ENCODE measurements around the gene DOCK2. TPM values are rescaled to one million over a fixed set of nuclear protein-coding genes. Genes with fewer than 3 reads are reported as not detected.

DOCK2 gene
- total RNA-seq, 2 experiments from 2014 or later = 248 to 270 TPM

DNA sequence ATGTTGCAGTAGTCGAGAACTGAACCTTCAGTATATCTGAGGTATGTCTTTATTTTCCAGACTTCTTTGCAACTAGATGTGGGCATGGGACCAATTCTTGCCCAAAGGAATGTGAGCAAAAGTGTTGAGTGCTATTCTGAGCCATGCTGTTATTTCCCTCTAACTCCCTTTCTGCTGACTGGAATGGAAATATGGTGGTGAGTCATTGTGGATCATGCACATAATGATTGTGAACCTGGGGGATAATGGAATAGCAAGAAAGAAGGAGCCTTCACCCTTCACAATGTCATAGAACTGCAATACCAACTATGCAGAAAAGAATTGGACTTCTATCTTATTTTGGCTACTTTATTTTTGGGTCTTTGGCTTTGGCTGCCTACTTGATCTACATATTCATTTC is 10.3 kb upstream of the DOCK2 start:
- no peak for DNase-seq
- CTCF ChIA-PET = no interaction called here
- H3K9me3 Mint-ChIP-seq = peaks cover 7% of the 10 kb centered on the region
- H3K27me3 Mint-ChIP-seq = peaks cover 24% of the 10 kb centered on the region
- no peak overlapping the region for H3K27ac Mint-ChIP-seq
- POLR2A ChIA-PET = no interaction called here
- H3K4me3 Mint-ChIP-seq = no peak overlapping the region
- H3K4me1 Mint-ChIP-seq = peaks cover 12% of the 10 kb centered on the region
- peaks cover 2% of the 10 kb centered on the region for H3K36me3 Mint-ChIP-seq (ENCODE audit: low read depth)

DNA sequence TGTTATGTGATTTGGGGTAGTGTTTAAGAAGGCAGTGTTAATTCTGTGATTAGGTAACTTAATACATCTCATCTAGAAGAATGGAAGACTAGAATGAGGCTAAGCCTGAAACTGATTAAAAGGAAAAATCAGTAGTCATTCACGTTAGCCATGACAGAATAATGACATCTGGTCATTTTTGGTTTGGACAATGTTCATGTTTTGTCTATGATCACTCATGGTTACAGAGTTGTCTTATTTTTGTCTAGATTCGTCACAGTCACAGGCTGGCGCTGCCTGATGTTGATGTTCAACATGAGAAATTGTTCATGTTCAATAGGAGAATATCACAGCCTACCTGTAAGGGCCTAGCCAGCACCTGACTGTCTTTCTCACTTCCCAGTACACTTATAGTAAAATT is 9.5 kb upstream of the DOCK2 start:
- Mint-ChIP-seq H3K27ac (no peak overlapping the region), H3K4me1 (peaks cover 12% of the 10 kb centered on the region), H3K27me3 (peaks cover 31% of the 10 kb centered on the region), H3K36me3 (ENCODE audit: low read depth) (peaks cover 2% of the 10 kb centered on the region), H3K4me3 (no peak overlapping the region), H3K9me3 (peaks cover 7% of the 10 kb centered on the region)
- ChIA-PET POLR2A (interaction anchor here (1.0 kb wide), 1 partner anchor 10 kb away, joined by 3 read pairs; no protein-coding TSS in a partner anchor), CTCF (no interaction called here)
- no peak for DNase-seq

DNA sequence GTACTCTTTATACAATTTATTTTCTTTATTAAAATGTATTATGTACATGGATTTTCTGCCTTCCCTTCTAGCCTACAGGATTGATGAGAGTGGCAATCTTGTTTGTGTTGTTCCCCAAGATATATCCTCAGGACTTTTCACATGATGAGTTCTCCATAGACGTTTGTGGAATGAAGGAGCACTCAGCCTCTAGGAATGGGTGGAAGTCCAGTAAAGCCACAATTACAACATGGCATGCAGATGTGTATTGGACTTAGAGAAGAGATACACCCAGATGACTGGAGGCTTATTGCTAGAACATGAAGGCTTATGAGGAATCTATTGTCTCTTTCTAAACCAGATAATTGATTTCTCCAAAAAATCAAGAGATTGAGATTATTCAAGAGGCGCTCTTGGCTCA is 8.2 kb upstream of the DOCK2 start:
- Mint-ChIP-seq H3K4me3 (no peak overlapping the region), H3K27me3 (peaks cover 27% of the 10 kb centered on the region), H3K4me1 (peaks cover 12% of the 10 kb centered on the region), H3K36me3 (ENCODE audit: low read depth) (peaks cover 2% of the 10 kb centered on the region), H3K9me3 (peaks cover 3% of the 10 kb centered on the region), H3K27ac (no peak overlapping the region)
- CTCF ChIA-PET = no interaction called here
- no peak for DNase-seq
- POLR2A ChIA-PET = no interaction called here

DNA sequence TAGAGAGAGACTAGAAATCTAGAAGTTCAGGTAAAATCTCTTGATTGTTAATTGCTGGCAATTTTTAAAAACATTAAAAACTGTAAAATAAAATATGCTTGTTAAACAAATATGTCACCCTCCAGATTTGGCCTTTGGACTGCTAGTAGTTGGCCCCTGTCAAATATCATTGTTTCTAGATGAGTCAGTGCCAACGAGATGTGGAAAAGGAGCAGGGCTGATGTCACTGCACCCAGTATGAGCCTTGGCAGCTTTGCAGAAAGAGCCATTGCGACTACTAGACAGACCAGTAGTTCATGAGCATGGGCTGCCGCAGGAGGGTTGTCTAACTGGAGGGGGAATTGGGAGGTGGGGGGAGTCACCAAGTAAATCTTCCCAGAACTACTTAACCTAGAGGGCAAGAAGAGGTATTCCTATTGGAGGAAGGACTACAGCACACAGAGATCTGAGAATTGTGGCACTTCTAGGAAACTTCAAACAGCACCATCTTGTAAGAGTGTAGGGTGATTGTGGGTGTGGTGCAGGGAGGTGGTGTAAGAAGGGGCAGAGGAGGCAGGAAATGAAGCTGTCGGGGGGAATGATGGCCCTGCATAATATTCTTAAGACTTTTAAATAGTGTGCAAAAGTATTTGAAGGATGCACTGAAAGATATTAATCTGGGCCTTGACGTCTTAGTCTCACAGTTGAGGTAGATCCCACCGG is 7.1 kb upstream of the DOCK2 start:
- Mint-ChIP-seq H3K36me3 (ENCODE audit: low read depth) (peaks cover 5% of the 10 kb centered on the region), H3K27me3 (peaks cover 21% of the 10 kb centered on the region), H3K27ac (peak overlapping the region; percentile 28), H3K9me3 (peaks cover 3% of the 10 kb centered on the region), H3K4me1 (peaks cover 12% of the 10 kb centered on the region), H3K4me3 (no peak overlapping the region)
- CTCF ChIA-PET = no interaction called here
- DNase-seq = no peak
- POLR2A ChIA-PET = interaction anchor here (1.2 kb wide), 1 partner anchor 46 kb away, joined by 3 read pairs; the partner anchor contains the start of gene SPDL1

DNA sequence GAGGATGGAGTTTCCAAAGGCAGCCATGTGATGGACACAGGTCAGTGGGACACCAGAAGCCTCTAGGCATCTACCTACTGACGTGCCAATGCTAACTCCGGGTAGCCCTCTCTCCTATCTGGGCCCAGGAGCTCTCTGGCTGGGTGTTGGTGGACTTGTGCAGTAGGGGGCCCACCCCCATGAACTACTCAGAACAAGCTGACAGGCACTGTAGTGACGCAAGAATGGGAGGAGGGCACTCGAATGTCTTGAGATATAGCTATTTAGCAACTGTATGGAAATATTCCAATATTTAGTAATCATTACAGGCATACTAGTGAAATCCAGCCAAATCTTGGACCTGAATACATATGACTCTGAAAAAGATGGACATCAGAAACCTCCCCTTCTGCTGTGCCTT is 5.7 kb upstream of the DOCK2 start:
- Mint-ChIP-seq H3K27ac (no peak overlapping the region), H3K27me3 (peaks cover 15% of the 10 kb centered on the region), H3K4me3 (no peak overlapping the region), H3K9me3 (peaks cover 3% of the 10 kb centered on the region), H3K4me1 (peaks cover 16% of the 10 kb centered on the region), H3K36me3 (ENCODE audit: low read depth) (peaks cover 5% of the 10 kb centered on the region)
- CTCF ChIA-PET = no interaction called here
- POLR2A ChIA-PET = interaction anchor here (1.2 kb wide), 1 partner anchor 48 kb away, joined by 4 read pairs; the partner anchor contains the start of gene SPDL1
- DNase-seq = no peak

DNA sequence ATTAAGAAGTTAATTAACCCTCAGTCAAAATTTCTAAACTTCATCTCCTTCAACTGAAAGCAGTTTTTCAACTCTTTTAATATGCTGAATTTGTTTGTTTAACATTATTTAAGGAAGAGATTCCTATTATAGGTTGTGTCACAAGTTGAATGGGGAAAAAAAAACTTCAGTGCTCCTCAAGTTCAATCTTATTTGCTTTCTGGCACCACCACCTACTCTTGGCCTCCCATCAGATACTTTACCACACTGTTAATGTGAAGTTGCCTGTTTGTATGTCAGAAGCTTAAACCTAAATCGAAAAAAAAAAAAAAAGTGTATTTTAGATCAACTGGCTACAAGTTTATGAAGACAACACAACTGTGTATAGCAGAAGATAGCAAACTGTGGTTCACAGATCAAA is 4.1 kb upstream of the DOCK2 start:
- Mint-ChIP-seq H3K4me1 (peaks cover 23% of the 10 kb centered on the region), H3K4me3 (no peak overlapping the region), H3K27me3 (peaks cover 15% of the 10 kb centered on the region), H3K36me3 (ENCODE audit: low read depth) (peaks cover 9% of the 10 kb centered on the region), H3K9me3 (peaks cover 3% of the 10 kb centered on the region), H3K27ac (no peak overlapping the region)
- DNase-seq = no peak
- CTCF ChIA-PET = no interaction called here
- POLR2A ChIA-PET = no interaction called here

DNA sequence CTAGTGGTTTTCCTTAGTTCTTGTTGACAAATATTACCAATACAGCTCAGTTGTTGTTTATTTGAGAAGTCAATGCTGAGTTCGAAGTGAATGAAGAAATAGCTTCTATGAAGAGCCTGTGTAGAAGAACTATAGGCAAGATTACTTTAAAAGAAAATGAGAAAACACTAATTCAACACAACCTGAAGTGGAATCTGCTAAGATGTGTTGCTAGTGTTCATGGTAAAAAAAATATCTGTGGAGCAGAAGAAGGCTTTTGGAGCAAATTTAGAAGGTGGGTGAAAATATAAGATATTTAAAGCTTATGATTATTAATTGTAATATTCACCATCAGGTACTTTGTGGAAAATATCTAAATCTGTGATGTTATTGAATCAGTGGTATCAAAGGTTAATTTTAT is 2.5 kb upstream of the DOCK2 start:
- CTCF ChIA-PET = no interaction called here
- peaks cover 15% of the 10 kb centered on the region for H3K27me3 Mint-ChIP-seq

DNA sequence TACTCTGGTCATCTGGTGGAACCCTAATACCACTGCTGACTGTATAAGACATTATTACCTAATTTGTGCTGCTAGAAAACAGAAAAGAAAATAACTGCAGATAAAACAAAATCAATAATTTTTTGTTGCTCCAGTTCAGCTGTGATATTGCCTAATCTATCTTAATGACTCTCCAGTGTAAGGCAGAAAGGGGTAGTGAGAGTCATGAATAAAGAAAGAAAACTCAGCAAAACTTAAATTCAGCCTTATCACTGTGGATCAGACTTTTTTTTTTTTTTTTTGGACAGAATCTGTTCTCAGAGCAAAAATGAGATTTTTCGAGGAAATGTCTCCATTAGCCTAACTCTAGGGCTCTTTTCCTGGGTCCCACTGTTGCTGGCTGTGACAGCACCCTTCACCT is 1.1 kb upstream of the DOCK2 start:
- Mint-ChIP-seq H3K27me3 (peaks cover 15% of the 10 kb centered on the region), H3K36me3 (ENCODE audit: low read depth) (peaks cover 38% of the 10 kb centered on the region), H3K9me3 (peaks cover 16% of the 10 kb centered on the region), H3K4me1 (peaks cover 40% of the 10 kb centered on the region), H3K4me3 (peak overlapping the region; percentile 90), H3K27ac (no peak overlapping the region)
- DNase-seq = no peak
- POLR2A ChIA-PET = interaction anchor here (1.4 to 7.2 kb wide), 4 partner anchors 14 to 52 kb away, joined by 3 to 116 read pairs (median 70); partner anchors contain the start of gene SPDL1
- CTCF ChIA-PET = interaction anchor here (2.5 to 3.0 kb wide), 2 partner anchors 15 to 52 kb away, joined by 13 to 15 read pairs; partner anchors contain the start of gene SPDL1

More for the DNA sequence above, 2.5 kb upstream of the DOCK2 start:
- H3K4me1 Mint-ChIP-seq = peaks cover 37% of the 10 kb centered on the region
- POLR2A ChIA-PET = interaction anchor here (6.3 to 7.2 kb wide), 2 partner anchors 23 to 51 kb away, joined by 56 to 83 read pairs; partner anchors contain the start of gene SPDL1
- no peak overlapping the region for H3K4me3 Mint-ChIP-seq
- H3K36me3 Mint-ChIP-seq (ENCODE audit: low read depth) = peaks cover 26% of the 10 kb centered on the region
- no peak for DNase-seq
- no peak overlapping the region for H3K27ac Mint-ChIP-seq
- H3K9me3 Mint-ChIP-seq = peaks cover 13% of the 10 kb centered on the region

DNA sequence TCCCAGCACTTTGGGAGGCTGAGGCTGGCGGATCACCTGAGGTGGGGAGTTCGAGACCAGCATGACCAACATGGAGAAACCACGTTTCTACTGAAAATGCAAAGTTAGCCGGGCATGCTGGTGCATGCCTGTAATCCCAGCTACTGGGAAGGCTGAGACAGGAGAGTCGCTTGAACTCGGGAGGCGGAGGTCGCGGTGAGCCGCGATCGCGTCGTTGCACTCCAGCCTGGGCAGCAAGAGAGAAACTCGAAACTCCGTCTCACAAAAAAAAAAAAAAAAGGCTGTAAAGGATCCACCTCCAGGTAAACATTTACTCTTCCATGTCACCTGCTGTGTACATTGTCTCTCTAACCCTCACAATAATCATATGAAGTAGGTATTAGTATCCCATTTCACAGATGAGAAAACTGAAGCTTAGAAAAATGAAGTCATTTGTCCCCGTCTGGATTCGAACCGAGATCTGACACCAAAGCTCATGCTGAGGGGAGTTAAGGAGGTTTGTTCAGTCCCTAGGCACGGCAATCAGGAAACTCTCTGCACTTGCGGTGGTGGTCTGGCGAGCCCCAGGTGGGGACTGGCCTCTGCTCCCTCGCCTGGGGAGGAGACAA is 494 bp upstream of the DOCK2 start:
- Mint-ChIP-seq H3K27me3 (peaks cover 15% of the 10 kb centered on the region), H3K27ac (peak overlapping the region; percentile 95), H3K9me3 (peaks cover 16% of the 10 kb centered on the region), H3K36me3 (ENCODE audit: low read depth) (peaks cover 44% of the 10 kb centered on the region), H3K4me1 (peaks cover 46% of the 10 kb centered on the region), H3K4me3 (peak overlapping the region; percentile 90)
- CTCF ChIA-PET = interaction anchor here (2.5 to 3.0 kb wide), 2 partner anchors 15 to 53 kb away, joined by 13 to 15 read pairs; partner anchors contain the start of gene SPDL1
- DNase-seq = no peak
- POLR2A ChIA-PET = interaction anchor here (0.7 to 7.2 kb wide), 7 partner anchors 13 to 75 kb away, joined by 3 to 116 read pairs (median 9); partner anchors contain the start of gene SPDL1

DNA sequence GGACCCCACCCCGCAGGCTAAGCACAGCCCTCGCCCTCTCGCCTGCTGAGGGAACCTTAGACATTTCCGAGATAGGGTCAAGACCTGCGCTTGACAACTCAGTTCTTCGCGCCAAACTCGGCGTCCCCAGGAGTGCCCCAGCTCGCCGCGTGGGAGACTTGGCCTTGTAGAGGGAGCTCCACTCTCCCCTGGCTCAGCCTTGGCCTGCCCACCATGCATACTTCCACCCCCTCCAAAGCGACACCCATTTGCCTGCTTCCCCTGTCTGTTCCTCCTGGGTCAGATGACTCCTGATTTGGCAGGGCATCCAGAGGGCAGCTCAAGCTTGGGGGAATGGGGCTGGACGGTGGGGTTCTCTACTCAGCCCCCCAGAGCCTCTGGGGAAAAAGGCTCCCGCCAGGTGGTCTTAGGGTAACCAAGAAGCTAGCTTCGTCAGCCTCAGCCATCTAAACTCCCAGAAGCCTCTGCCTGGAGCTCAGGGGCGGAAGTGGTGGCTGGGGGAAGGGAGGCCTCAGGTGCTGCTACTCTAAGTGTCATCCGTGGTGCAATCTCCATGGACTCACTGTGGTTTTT is 560 bp downstream of the DOCK2 start:
- Mint-ChIP-seq H3K9me3 (peaks cover 16% of the 10 kb centered on the region), H3K36me3 (ENCODE audit: low read depth) (peaks cover 51% of the 10 kb centered on the region), H3K27me3 (peaks cover 6% of the 10 kb centered on the region), H3K4me1 (peaks cover 55% of the 10 kb centered on the region), H3K4me3 (peak overlapping the region; percentile 90), H3K27ac (peak overlapping the region; percentile 95)
- DNase-seq = peak; percentile 88
- POLR2A ChIA-PET = interaction anchor here (0.6 to 7.2 kb wide), 17 partner anchors 10 to 1151 kb away, joined by 3 to 116 read pairs (median 4); partner anchors contain the start of genes RARS1 and SPDL1
- CTCF ChIA-PET = interaction anchor here (0.8 to 3.0 kb wide), 3 partner anchors 14 to 54 kb away, joined by 3 to 15 read pairs (median 13); partner anchors contain the start of gene SPDL1

DNA sequence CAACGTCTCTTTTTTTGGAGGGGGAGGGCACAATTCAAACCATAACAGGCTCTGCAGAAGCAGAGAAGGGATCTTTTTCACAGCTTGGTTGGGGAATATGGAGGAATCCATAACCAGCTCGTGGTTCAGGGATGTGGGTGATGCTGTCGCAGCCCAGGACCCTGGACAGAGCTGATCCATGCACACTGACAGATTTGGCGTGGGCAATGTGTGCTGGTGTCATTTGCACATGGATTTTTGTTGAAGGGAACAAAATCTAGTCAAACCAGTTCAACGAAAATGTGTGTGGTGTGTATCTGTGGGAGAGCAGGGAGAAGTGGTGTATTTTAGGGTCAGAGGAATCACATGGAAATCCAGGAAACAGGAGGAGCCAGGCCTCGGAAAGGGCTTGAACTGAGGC is 4.2 kb downstream of the DOCK2 start:
- Mint-ChIP-seq H3K9me3 (peaks cover 13% of the 10 kb centered on the region), H3K27me3 (no peaks in the 10 kb centered on the region), H3K4me1 (peaks cover 77% of the 10 kb centered on the region), H3K36me3 (ENCODE audit: low read depth) (peaks cover 76% of the 10 kb centered on the region), H3K27ac (no peak overlapping the region), H3K4me3 (no peak overlapping the region)
- CTCF ChIA-PET = no interaction called here
- no peak for DNase-seq
- POLR2A ChIA-PET = interaction anchor here (1.1 to 7.2 kb wide), 2 partner anchors 17 to 57 kb away, joined by 3 to 83 read pairs; partner anchors contain the start of gene SPDL1

DNA sequence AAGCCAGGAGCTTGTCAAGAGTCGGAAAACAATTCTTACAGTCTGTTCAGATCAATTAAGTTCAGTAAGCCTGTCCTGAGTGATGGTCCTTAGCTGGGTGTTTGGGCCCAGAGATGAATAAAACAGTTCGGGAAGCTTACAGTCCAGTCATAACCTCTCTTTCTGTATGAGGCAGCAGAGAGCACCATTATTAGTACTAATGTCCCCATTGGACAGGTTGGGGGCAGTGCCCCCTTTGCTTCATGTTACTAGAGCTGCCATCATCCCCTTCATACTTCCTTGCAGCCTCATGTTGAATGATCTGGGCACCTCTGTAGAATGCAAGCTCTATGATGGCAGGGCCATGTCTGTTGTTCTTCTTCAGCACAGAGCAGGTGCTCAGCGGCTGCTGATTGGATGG is 9.8 kb downstream of the DOCK2 start:
- ChIA-PET POLR2A (interaction anchor here (1.0 to 8.4 kb wide), 2 partner anchors 9 to 56 kb away, joined by 3 to 116 read pairs; partner anchors contain the start of gene DOCK2), CTCF (interaction anchor here (0.9 kb wide), 1 partner anchor 10 kb away, joined by 3 read pairs; no protein-coding TSS in a partner anchor)
- no peaks in the 10 kb centered on the region for H3K9me3 Mint-ChIP-seq
- peaks cover 75% of the 10 kb centered on the region for H3K36me3 Mint-ChIP-seq (ENCODE audit: low read depth)
- H3K27me3 Mint-ChIP-seq = no peaks in the 10 kb centered on the region
- H3K4me3 Mint-ChIP-seq = no peak overlapping the region
- DNase-seq = no peak
- peak overlapping the region; percentile 26 for H3K27ac Mint-ChIP-seq
- peaks cover 87% of the 10 kb centered on the region for H3K4me1 Mint-ChIP-seq

DNA sequence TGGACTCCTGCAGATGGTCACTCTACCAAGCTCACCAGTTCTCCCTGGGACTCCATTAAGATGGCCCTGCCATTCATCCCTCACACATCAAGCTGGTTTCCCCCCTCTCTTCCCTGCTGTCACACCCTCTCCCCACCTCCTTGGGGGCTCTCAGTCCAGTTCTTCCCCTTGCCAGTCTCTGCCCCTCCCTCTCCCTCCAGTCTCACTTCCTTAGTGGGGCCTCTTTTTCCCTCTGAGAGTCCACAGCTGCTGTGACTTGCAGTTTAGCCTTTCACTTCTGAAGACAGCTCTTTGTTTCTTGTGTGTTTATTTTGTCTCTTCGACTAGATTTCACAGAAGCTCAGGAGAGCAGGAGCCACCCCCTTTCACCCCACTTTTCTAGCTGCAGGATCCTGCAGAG is 10.5 kb downstream of the DOCK2 start:
- H3K27me3 Mint-ChIP-seq = no peaks in the 10 kb centered on the region
- CTCF ChIA-PET = no interaction called here
- peak overlapping the region; percentile 2 for H3K4me3 Mint-ChIP-seq
- POLR2A ChIA-PET = interaction anchor here (8.4 kb wide), 1 partner anchor 10 kb away, joined by 116 read pairs; the partner anchor contains the start of gene DOCK2
- H3K4me1 Mint-ChIP-seq = peaks cover 89% of the 10 kb centered on the region
- no peak for DNase-seq
- no peaks in the 10 kb centered on the region for H3K9me3 Mint-ChIP-seq
- H3K36me3 Mint-ChIP-seq (ENCODE audit: low read depth) = peaks cover 76% of the 10 kb centered on the region
- peak overlapping the region; percentile 47 for H3K27ac Mint-ChIP-seq

Measured in activated CD4-positive, alpha-beta memory T cell treated with anti-CD3 and anti-CD28 coated beads, Interleukin-2, amount 10 ng/mL, durations not matched to agents 7 days and 5 days (primary cell).